NB4 (cell line): ENCODE results near the gene ALS2CL.

Source experiments
- CTCF ChIP-seq: IDR thresholded peaks from one replicate; pipeline ENCODE4 v1.5.1; 2012; ENCODE audit warnings: low read depth, low read length
- MAX ChIP-seq: IDR thresholded peaks from 2 replicates; pipeline ENCODE4 v1.6.1; 2011; ENCODE audit warnings: low read depth, low read length
- MYC ChIP-seq: IDR thresholded peaks from 2 replicates; pipeline ENCODE4 v1.6.1; 2011; ENCODE audit warnings: low read depth, low read length
- POLR2A ChIP-seq: IDR thresholded peaks from 2 replicates; pipeline ENCODE4 v1.6.1; 2011; ENCODE audit warnings: mild to moderate bottlenecking; ENCODE audit not compliant: insufficient read length; ENCODE audit errors: extremely low read depth

GRCh38 chr3:46693038-46693891, at the start of gene ALS2CL:
- TF ChIP-seq CTCF: no peak
- no peak for TF ChIP-seq MAX
- TF ChIP-seq POLR2A: no peak
- no peak for TF ChIP-seq MYC
